Measurements from ENCODE around the gene CLIC4. TPM values are rescaled to one million over a fixed set of nuclear protein-coding genes. Genes with fewer than 3 reads are reported as not detected.

The CLIC4 gene
- total RNA-seq, 6 experiments from 2014 or later, result 35.0 to 63.6 (median 44.3) TPM

GRCh38 chr1:24841593-24841992 lies 96.3 kb downstream of the CLIC4 start:
- peaks cover 0 to 13% (median 0%) of the 10 kb centered on the region in 4 donors for H3K4me1 ChIP-seq
- H3K4me3 ChIP-seq, result no peak overlapping the region
- TF ChIP-seq CTCF (IDR thresholded peaks at IDR 0.05) (no peak), POLR2A (IDR thresholded peaks at IDR 0.05) (no peak)
- ATAC-seq, result peak in 3 of 4 donors; percentile 48 to 59 (median 55)
- H3K36me3 ChIP-seq, result peaks cover 0 to 30% (median 5%) of the 10 kb centered on the region in 4 donors
- no peaks in the 10 kb centered on the region for H3K27me3 ChIP-seq
- DNase-seq, result no peak
- WGBS (ENCODE audit: insufficient coverage, low coverage, low lambda C conversion rate, missing lambda C conversion rate), result 47% methylated on average over 3 of the region's 3 CpGs
- H3K27ac ChIP-seq, result no peak overlapping the region
- no peaks in the 10 kb centered on the region for H3K9me3 ChIP-seq
- intact Hi-C loops (cut with DNase I), result loop anchor here in 1 of 2 donors (10.0 kb wide), 1 partner anchor 193 kb away; no protein-coding TSS in a partner anchor

- intact Hi-C loops (cut with DNase I), result loop anchor here in 1 of 2 donors (10.0 kb wide), 1 partner anchor 188 kb away; no protein-coding TSS in a partner anchor
- TF ChIP-seq CTCF (IDR thresholded peaks at IDR 0.05), result no peak
- TF ChIP-seq POLR2A (IDR thresholded peaks at IDR 0.05), result no peak
- Histone ChIP-seq H3K27me3 (no peaks in the 10 kb centered on the region), H3K4me1 (peaks cover 0 to 21% (median 4%) of the 10 kb centered on the region in 4 donors), H3K36me3 (peaks cover 0 to 9% (median 3%) of the 10 kb centered on the region in 4 donors), H3K9me3 (no peaks in the 10 kb centered on the region), H3K27ac (no peak overlapping the region), H3K4me3 (no peak overlapping the region)
- 83% methylated on average over 4 of the region's 4 CpGs for WGBS (ENCODE audit: insufficient coverage, low coverage, low lambda C conversion rate, missing lambda C conversion rate)
- ATAC-seq (no peak), DNase-seq (no peak)
Observed at GRCh38 chr1:24846671-24847070, 101.4 kb downstream of the CLIC4 start.

GRCh38 chr1:24847995-24848881 lies 103.0 kb downstream of the CLIC4 start:
- Histone ChIP-seq H3K27ac (peak overlapping the region; percentile 27 to 62 (median 44)), H3K4me1 (peaks cover 0 to 17% (median 4%) of the 10 kb centered on the region in 4 donors), H3K4me3 (peak overlapping the region; percentile 40 to 50 (median 49)), H3K9me3 (no peaks in the 10 kb centered on the region), H3K36me3 (peaks cover 0 to 4% (median 0%) of the 10 kb centered on the region in 4 donors), H3K27me3 (no peaks in the 10 kb centered on the region)
- WGBS (ENCODE audit: insufficient coverage, low coverage, low lambda C conversion rate, missing lambda C conversion rate), result 0% methylated on average over 26 of the region's 89 CpGs
- intact Hi-C loops (cut with DNase I), result loop anchor here in 1 of 2 donors (10.0 kb wide), 1 partner anchor 187 kb away; no protein-coding TSS in a partner anchor
- DNase-seq, result peak; percentile 93 to 95 (median 95)
- ATAC-seq, result peak; percentile 92 to 96 (median 94)
- TF ChIP-seq POLR2A (IDR thresholded peaks at IDR 0.05) (peak; percentile 23), CTCF (IDR thresholded peaks at IDR 0.05) (peak; percentile 93 to 97 (median 94))

- WGBS (ENCODE audit: insufficient coverage, low coverage, low lambda C conversion rate, missing lambda C conversion rate), result 32% methylated on average over 9 of the region's 9 CpGs
- Histone ChIP-seq H3K27ac (no peak overlapping the region), H3K9me3 (no peaks in the 10 kb centered on the region), H3K27me3 (no peaks in the 10 kb centered on the region), H3K36me3 (no peaks in the 10 kb centered on the region), H3K4me1 (peaks cover 0 to 17% (median 4%) of the 10 kb centered on the region in 4 donors), H3K4me3 (no peak overlapping the region)
- intact Hi-C loops (cut with DNase I), result loop anchor here (10.0 kb wide), 2 partner anchors 55 to 185 kb away; no protein-coding TSS in a partner anchor
- DNase-seq (no peak), ATAC-seq (no peak)
- TF ChIP-seq POLR2A (IDR thresholded peaks at IDR 0.05) (no peak), CTCF (IDR thresholded peaks at IDR 0.05) (peak in 3 of 4 donors; percentile 24 to 38 (median 27))
Observed at GRCh38 chr1:24849672-24850295, 104.5 kb downstream of the CLIC4 start.
